HG03175 (cell line): ENCODE data around the gene RAB29.
"Not testable (repeated sequence)": the region's sequence is repeated elsewhere in the genome, so short reads cannot be mapped to it uniquely, and the experiment has no call there.

Experiments
- ATAC-seq: cut with Tn5 transposase; IDR thresholded peaks from one replicate; pipeline ENCODE4 v1.9.1; 2021; ENCODE audit warnings: mild to moderate bottlenecking, moderate library complexity; ENCODE audit not compliant: unreplicated experiment

RAB29 gene

DNA sequence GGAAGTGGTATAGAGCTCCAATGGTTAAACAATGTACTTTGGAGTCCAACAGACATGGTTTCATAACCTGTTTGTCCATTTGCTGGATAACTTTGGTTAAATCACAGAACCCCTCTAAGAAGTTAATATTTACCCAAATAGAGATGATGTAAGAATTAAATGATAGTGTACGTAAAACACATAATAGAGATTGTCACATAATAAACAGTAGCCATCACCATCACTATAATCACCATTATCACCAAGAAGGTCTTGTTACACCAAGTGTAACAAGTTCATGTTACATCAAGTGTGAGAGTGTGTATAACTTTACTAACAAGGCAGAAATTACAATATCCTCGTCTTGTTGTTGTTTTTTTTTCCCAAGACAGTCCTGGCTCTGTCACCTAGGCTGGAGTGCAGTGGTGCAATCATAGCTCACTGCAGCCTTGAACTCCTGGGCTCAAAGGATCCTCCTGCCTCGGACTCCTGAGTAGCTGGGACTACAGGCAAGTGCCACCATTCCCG lies 48.6 kb downstream of the RAB29 start:
- no peak for ATAC-seq

DNA sequence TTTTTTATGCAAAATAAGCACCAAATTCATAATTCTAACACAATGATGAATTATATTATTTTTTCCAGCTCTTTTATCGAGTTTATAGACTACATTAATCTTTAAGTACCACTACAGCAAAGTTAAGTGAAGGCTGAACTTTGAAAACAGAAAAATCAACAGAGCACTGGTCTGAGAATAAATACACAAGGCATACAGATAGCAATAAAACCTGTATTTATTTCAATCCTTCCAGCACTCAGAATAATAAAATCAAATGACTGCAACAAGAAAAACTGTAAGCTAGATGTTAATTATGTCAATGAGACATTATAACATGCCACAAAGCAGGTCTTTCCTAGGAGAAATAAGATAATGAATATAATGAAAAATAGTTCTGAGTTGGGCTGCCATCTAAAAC lies 49.8 kb downstream of the RAB29 start:
- no peak for ATAC-seq

DNA sequence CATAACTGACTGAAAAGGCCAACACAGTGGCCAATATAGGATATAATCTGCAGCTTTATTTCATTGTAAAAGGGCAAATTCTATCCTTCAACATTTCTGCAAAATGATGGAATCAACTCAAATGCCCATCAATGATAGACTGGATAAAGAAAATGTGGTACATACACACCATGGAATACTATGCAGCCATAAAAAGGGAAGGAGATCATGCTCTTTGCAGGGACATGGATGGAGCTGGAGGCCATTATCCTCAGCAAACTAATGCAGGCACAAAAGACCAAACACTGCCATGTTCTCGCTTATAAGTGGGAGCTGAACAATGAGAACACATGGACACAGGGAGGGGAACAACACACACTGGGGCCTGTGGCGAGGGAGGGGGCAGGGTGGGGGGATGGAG lies 54.5 kb downstream of the RAB29 start:
- not testable (repeated sequence) for ATAC-seq

DNA sequence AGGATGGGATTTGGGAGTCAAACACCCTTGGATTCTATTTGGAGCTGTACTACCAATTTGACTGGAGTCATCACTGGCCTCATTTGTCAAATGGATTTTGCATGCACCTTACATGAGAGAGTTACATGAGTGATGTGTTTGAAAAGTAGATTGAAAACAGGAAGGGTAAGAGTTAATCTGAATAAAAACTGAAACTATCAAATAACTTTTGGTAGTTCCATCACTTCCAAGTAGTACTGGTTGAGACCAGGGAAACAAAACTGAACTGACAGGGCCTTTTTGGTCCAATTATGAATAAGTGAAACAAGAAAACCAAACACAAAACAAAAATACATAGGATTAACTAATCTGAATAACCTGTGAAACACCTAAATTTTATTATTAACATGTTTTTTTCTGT lies 55.5 kb downstream of the RAB29 start:
- ATAC-seq = no peak

DNA sequence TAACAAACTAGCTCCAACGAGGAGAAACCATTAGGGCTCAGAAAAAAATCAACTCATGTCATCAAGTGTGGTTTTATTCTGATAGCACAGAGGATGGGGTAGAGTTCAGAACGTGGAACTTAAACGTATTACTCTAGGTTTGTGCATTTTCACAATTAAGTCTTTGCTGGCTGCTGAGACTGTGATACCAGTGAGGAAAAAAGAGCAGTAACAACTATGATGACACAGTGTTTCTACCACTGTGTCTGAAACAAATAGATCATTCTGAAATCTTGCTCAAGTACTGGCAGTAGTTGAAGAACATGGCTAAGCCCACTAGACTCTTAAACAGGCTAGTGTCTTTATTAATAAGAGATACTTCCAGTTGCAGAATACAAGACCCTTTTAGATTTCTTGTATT lies 56.3 kb downstream of the RAB29 start:
- no peak for ATAC-seq
